ENCODE measurements around the gene STAG2. TPM values are rescaled to one million over a fixed set of nuclear protein-coding genes. Genes with fewer than 3 reads are reported as not detected.

The STAG2 gene
- total RNA-seq, 1 experiment from 2014 or later, result 92.1 TPM

- Histone ChIP-seq H3K36me3 (ENCODE audit: low read depth, low read length) (peaks cover 23% of the 10 kb centered on the region), H3K27me3 (ENCODE audit: low read length) (no peaks in the 10 kb centered on the region), H3K4me2 (ENCODE audit: low read length) (no peak overlapping the region), H3K27ac (ENCODE audit: low read length) (no peak overlapping the region), H3F3A (ENCODE audit: low read length, unreplicated experiment) (no peaks in the 10 kb centered on the region), H3K4me3 (ENCODE audit: low read length) (no peak overlapping the region), H3K79me2 (ENCODE audit: low read length) (no peaks in the 10 kb centered on the region), H3K9me3 (ENCODE audit: low read length) (no peaks in the 10 kb centered on the region), H4K20me1 (ENCODE audit: low read length) (no peaks in the 10 kb centered on the region), H3K9ac (ENCODE audit: low read length) (no peak overlapping the region), H3K4me1 (ENCODE audit: insufficient read depth, low read length) (no peaks in the 10 kb centered on the region), H3K9me2 (replicated peaks; ENCODE audit: low read length) (no peaks in the 10 kb centered on the region), H2AFZ (ENCODE audit: low read length) (no peak overlapping the region)
- ATAC-seq, result no peak
- TF ChIP-seq CTCF (conservative IDR thresholded peaks at IDR 0.05; ENCODE audit: low read depth, low read length) (no peak), EZH2 (IDR thresholded peaks at IDR 0.05; ENCODE audit: low read length, unreplicated experiment) (no peak), EZH2phosphoT487 (IDR thresholded peaks at IDR 0.05; ENCODE audit: borderline replicate concordance, low read length) (no peak)
- no TSS peak for BruUV-seq (replicated peaks)
- DNase-seq, result no peak
- intact Hi-C loops (cut with micrococcal nuclease), result no loop called here
- POLR2A ChIA-PET (ENCODE audit: unreplicated experiment), result no interaction called here
- CTCF ChIA-PET, result no interaction called here
Measured at GRCh38 chrX:124085063-124085462, 123.6 kb downstream of the STAG2 start.

GRCh38 chrX:124086411-124086810, 124.9 kb downstream of the STAG2 start:
- Histone ChIP-seq H4K20me1 (ENCODE audit: low read length) (no peaks in the 10 kb centered on the region), H3K27me3 (ENCODE audit: low read length) (no peaks in the 10 kb centered on the region), H3K4me1 (ENCODE audit: insufficient read depth, low read length) (no peaks in the 10 kb centered on the region), H3K9ac (ENCODE audit: low read length) (no peak overlapping the region), H3K9me3 (ENCODE audit: low read length) (no peaks in the 10 kb centered on the region), H3F3A (ENCODE audit: low read length, unreplicated experiment) (no peaks in the 10 kb centered on the region), H3K4me3 (ENCODE audit: low read length) (no peak overlapping the region), H3K9me2 (replicated peaks; ENCODE audit: low read length) (no peaks in the 10 kb centered on the region), H3K36me3 (ENCODE audit: low read depth, low read length) (peaks cover 33% of the 10 kb centered on the region), H3K27ac (ENCODE audit: low read length) (no peak overlapping the region), H2AFZ (ENCODE audit: low read length) (no peak overlapping the region), H3K4me2 (ENCODE audit: low read length) (no peak overlapping the region), H3K79me2 (ENCODE audit: low read length) (no peaks in the 10 kb centered on the region)
- BruUV-seq (replicated peaks), result no TSS peak
- POLR2A ChIA-PET (ENCODE audit: unreplicated experiment), result no interaction called here
- CTCF ChIA-PET, result no interaction called here
- ATAC-seq (no peak), DNase-seq (no peak)
- TF ChIP-seq EZH2 (IDR thresholded peaks at IDR 0.05; ENCODE audit: low read length, unreplicated experiment) (no peak), CTCF (conservative IDR thresholded peaks at IDR 0.05; ENCODE audit: low read depth, low read length) (no peak), EZH2phosphoT487 (IDR thresholded peaks at IDR 0.05; ENCODE audit: borderline replicate concordance, low read length) (no peak)
- intact Hi-C loops (cut with micrococcal nuclease), result no loop called here

GRCh38 chrX:124087000-124087746, 125.7 kb downstream of the STAG2 start:
- no peaks in the 10 kb centered on the region for H3K9me2 ChIP-seq (replicated peaks; ENCODE audit: low read length)
- H3K4me3 ChIP-seq (ENCODE audit: low read length), result no peak overlapping the region
- H4K20me1 ChIP-seq (ENCODE audit: low read length), result no peaks in the 10 kb centered on the region
- DNase-seq (no peak), ATAC-seq (no peak)
- no peaks in the 10 kb centered on the region for H3K9me3 ChIP-seq (ENCODE audit: low read length)
- no peak overlapping the region for H3K9ac ChIP-seq (ENCODE audit: low read length)
- H3K79me2 ChIP-seq (ENCODE audit: low read length), result no peaks in the 10 kb centered on the region
- peaks cover 34% of the 10 kb centered on the region for H3K36me3 ChIP-seq (ENCODE audit: low read depth, low read length)
- H3K4me2 ChIP-seq (ENCODE audit: low read length), result no peak overlapping the region
- no peaks in the 10 kb centered on the region for H3K4me1 ChIP-seq (ENCODE audit: insufficient read depth, low read length)
- POLR2A ChIA-PET (ENCODE audit: unreplicated experiment), result no interaction called here
- BruUV-seq (replicated peaks), result no TSS peak
- no peaks in the 10 kb centered on the region for H3F3A ChIP-seq (ENCODE audit: low read length, unreplicated experiment)
- H2AFZ ChIP-seq (ENCODE audit: low read length), result no peak overlapping the region
- H3K27ac ChIP-seq (ENCODE audit: low read length), result no peak overlapping the region
- TF ChIP-seq EZH2 (IDR thresholded peaks at IDR 0.05; ENCODE audit: low read length, unreplicated experiment) (no peak), CTCF (conservative IDR thresholded peaks at IDR 0.05; ENCODE audit: low read depth, low read length) (no peak), EZH2phosphoT487 (IDR thresholded peaks at IDR 0.05; ENCODE audit: borderline replicate concordance, low read length) (no peak)
- no peaks in the 10 kb centered on the region for H3K27me3 ChIP-seq (ENCODE audit: low read length)
- CTCF ChIA-PET, result no interaction called here
- intact Hi-C loops (cut with micrococcal nuclease), result no loop called here
